Left renal cortex interstitium (tissue), 4 donors: ENCODE results near the gene FMN1. TPM values are rescaled to one million over a fixed set of nuclear protein-coding genes. Genes with fewer than 3 reads are reported as not detected.
A peak's percentile ranks its signal among the peaks of the same experiment; 100 is the strongest.

Source experiments
- DNase-seq, 4 donors: peaks; one replicate each; pipeline ENCODE4 v3.0.0-alpha.2; 2013; ENCODE audit warnings: low read depth in 4 of 4, low spot score in 2 of 4, missing footprints in 1 of 4
- polyA plus RNA-seq, 4 donors: library from polyadenylated mRNA; unstranded; fragments of 120-200 nt; gene quantifications; one replicate each; pipeline ENCODE4 v1.2.1, GENCODE V29; 2013; ENCODE audit not compliant: insufficient read length in 4 of 4

FMN1 gene
- polyA plus RNA-seq, 4 donors, result 13.7 to 21.0 (median 15.2) TPM

DNA sequence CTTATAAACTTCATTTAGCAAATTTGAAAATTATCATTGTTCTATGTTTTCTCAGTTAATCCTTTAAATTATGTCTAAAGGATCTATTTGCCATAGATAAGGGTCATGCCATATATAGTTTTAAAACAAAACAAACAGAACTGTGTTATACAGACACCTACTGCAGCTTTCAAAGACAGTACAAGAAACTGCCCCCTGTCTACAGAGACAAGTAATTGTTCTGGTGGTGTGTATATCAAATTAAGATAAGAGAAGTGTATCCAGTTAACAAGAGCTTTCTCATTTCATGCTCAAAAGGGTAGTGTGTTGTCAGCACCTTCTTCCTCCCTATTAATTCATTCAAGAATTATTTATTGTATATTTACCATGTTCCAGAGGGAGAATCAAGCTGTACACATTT, 201.2 kb downstream of the FMN1 start:
- no peak for DNase-seq

DNA sequence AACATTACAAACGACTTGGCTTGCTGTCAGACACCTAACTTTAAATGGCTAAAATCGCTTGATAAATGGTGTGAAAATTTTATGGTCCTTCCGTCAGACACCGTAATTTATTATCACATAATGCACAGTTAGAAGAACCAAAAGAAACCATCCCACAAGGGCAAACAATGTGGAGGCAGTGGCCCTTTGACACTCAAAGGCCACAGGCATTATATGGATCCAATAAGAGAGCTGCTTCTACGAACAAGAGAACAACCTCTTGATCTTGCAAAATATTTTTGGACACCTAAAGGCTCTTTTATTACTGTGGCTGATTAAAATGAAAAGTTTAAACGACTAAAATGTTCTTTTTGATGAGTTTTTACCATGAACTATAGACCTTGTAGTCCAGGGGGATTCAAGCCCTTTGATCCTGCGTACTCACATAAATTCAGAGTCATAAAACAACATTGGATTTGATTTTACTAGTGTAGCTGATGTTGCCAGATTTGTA, 202.8 kb downstream of the FMN1 start:
- DNase-seq, result peak; percentile 41 to 66 (median 55)

DNA sequence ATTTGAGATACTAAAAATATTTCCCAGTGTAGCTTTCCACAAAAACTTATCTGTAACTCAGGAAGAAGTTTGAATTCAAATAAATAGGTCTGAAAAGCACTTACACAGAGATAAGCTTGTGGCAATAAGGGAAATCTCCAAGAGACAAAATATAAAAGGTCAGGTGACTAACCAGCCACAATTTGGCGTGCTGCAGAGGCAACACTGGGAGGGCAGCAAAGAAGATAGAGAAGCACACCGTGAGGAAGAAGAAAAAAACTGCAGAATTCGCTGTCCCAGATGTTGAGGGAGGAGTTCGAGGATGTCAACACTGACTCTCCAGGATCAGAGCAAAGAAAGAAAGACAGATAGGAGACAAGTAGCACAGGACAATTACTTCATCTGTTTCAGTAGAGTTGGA, 204.4 kb downstream of the FMN1 start:
- no peak for DNase-seq

DNA sequence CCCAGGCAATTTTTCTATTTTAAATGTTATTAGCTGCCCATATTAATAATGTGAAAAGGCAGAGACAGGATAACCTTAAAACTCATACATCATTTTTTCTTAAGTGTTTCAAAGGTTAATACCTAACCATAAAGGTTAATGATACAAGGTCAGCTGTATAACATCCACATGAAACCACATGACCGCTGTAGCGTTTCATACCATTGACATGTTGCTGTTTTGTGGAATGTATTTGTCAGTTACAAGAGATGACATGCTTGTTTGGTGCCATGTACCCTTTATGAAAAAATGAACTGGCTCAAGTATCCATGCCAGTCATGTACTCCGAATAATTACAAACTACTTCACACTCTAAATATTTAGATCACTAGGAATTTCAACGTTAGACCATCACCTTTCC, 207.4 kb downstream of the FMN1 start:
- DNase-seq, result no peak

DNA sequence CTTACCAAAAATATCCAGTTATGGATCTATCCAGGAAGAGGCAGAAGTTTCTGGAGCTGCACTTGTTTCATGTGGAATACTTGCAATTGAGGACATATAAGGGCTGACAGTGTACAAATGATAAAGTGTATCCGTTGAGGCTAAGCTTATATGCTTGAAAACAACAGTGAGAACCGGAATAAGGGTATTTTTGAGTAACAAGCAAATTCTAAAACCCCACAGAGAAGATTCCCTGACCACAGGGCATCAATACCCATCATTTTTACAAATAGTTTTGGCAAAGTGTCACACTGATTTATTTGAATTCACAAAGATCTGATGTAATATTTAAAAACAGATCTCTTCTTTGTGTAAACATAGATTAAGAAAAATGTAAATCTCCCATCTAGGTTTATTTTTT, 208.4 kb downstream of the FMN1 start:
- no peak for DNase-seq

DNA sequence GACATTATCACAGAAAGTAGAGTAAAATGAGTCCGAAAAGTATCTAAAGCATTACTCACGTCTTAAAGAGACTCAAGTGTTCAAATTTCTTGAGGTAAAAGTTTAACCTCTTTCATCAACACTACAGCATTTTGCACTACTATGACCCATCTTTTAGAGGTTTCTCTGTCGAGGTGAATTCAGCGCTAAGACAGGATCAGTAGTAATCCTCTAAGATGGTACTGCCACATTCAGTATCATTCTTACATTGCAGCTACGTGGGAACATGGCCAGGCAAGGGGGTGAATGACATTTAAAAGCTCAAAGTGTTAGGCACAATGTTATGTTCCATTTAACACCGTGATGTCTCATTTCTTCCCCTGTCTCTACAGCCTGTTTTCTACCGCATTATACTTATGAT, 210.8 kb downstream of the FMN1 start:
- DNase-seq, result no peak

GRCh38 chr15:32982001-32982400, 212.5 kb downstream of the FMN1 start:
- no peak for DNase-seq

DNA sequence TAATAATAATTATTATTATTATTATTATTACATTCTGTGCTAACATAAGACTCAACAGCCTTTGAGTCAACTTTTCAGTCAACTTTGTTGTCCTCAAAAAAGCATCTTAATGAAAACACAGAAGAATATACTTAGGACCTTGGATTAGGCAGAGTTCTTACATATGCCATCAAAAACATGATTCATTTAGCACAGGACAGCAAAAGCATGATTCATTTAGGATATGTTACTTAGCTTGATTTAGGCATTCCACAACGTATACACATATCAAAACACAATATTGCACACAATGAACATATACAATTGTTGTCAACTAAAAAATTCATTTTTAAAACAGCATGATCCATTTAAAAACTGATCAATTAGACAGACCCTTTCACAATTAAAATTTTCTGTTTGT, 213.0 kb downstream of the FMN1 start:
- no peak for DNase-seq

- no peak for DNase-seq
These were observed 214.8 kb downstream of the FMN1 start for GRCh38 chr15:32979710-32980109.

- no peak for DNase-seq
These were observed 217.0 kb downstream of the FMN1 start for GRCh38 chr15:32977506-32977905.

- no peak for DNase-seq
These were observed 219.8 kb downstream of the FMN1 start for GRCh38 chr15:32974691-32975090.

- DNase-seq, result no peak
These were observed 221.8 kb downstream of the FMN1 start for GRCh38 chr15:32972686-32973085.

DNA sequence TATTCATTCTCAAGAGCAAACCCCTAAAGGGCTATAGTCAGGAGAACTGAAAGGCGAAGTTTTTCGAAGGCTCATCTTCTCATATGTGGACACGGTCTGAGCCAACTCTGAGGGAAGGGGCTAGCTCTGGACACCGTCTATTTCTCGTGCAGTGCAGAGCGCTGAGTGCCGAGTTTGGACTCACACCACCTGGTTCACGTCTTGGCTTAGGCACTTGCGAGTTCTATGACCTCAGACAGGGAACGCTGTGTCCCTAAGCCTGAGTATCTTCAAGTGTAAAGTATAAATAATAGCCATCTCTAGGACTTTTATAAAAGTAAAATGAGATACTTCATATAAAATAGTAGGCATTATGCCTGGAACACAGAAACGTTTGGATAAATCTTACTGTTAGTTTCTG, 223.7 kb downstream of the FMN1 start:
- DNase-seq, result no peak

DNA sequence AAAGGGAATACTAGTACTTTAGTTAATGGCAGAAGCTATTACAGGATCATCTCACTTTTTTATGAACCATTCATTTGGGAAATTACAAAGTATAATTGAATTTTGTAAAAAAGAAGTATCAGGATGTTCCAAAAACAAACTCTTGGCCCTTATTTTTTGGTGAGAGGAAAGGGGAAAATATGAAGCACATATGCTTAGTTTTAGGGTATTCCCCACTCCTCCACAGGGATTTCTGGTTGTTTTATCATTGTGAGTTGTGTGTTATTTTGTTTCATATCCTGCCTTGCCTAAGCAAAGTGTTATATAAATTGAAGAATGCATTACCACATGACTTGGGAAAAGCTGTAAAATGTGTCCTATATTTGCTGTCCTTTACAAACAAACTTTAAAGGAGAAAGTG, 227.0 kb downstream of the FMN1 start:
- DNase-seq, result no peak

DNA sequence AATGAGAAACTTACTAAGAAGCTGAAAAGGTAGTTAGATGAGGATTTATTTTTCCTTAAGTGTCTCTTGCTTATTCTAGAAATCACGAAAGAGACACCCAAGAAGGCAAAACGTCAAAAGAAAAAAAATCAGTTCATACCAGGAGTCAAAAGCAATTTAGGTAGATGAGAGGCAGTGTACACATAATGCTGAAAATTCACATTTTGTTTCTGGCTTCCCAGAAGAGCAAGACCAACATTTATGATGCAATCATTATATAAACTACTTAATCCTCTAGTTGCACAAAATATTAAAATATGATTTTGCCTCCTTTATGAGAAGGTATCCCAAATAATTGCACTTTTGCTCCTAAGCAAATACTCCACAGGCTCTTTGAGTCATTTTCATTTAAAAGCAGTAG, 228.0 kb downstream of the FMN1 start:
- no peak for DNase-seq

DNA sequence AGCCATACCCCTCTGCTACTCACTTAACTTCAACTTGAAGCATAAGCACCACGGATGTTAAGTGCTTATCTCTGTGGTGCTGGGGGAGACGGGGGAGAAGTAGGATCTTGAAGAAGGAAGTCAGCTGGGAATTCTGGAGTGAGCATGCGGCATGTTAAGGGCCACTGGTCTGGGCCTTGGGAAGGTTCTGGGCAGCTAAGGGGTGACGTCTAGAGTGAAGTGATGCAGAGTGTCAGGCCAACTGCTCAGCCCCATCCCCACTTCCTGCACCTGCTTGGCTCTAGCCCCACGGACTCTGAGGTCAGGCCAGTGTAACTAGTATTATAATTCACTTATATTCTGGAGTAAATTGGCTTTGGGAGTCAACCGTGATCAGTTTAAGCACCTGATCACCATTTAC, 228.6 kb downstream of the FMN1 start:
- DNase-seq, result no peak

- DNase-seq, result no peak
These were observed 235.4 kb downstream of the FMN1 start for GRCh38 chr15:32959077-32959476.

DNA sequence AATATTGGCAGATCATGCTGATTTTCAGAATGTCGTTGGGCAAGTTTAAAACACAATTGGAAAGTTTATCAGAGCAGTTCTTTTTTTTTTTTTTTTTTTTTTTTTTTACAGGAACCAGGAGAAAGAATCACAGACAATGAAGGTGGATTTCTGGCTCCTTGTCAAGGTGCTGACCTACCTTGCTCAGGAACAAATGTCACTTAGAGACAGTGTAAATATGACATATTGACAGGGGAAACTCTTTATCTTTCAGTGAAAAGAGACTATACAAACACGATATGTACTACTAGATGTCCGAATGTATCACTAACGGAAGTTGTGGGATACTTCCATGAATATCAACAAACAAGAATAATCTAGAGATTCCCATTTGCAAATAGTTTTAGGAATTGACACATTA, 237.3 kb downstream of the FMN1 start:
- no peak for DNase-seq

DNA sequence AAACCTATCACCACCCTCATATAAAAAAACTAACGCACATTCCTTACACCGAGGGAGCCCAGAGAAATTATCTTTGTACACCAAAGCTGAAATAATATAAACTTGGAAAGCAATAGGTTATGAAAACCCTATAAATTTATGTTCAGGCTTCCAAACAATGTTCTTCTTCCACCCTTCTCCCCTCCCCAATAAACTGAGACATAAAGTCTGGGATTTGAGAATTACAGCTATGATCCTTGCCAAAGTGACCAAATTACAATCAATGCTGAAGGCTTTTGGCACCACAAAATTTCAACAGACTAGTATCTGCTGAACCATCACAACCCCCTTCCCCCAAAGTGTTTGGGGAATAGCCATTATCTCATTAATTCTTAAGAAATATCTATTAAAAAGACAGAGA, 237.8 kb downstream of the FMN1 start:
- no peak for DNase-seq

DNA sequence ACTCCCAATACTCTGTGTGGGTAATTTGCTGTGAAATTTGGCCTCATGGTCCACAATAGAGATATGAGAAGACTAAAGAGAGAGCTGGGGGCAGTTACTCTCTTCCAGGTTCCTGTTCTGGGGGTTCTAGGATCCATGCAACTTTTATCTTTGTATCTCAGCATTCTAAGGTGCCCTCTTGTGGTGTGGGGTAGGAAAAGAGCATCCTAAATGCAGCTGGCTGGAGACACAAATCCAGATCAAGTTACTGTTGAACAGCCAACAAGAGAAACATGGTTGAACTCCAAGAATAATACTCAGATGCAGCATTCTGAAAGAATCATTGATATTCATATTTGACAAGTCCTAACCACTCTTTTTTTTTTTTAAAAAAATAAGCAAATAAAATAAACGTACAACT, 238.5 kb downstream of the FMN1 start:
- no peak for DNase-seq

GRCh38 chr15:32953533-32953910, 241.0 kb downstream of the FMN1 start:
- DNase-seq, result peak in 2 of 4 donors; percentile 25 to 31

- peak in 3 of 4 donors; percentile 29 to 52 (median 41) for DNase-seq
These were observed 241.5 kb downstream of the FMN1 start for GRCh38 chr15:32952901-32953532.
